GM21360 (cell line): ENCODE measurements around the gene DEAF1.

Experiments used
- ATAC-seq: cut with Tn5 transposase; IDR thresholded peaks from one replicate; pipeline ENCODE4 v1.9.1; 2021; ENCODE audit warnings: mild to moderate bottlenecking, moderate library complexity; ENCODE audit not compliant: unreplicated experiment

Gene DEAF1

DNA sequence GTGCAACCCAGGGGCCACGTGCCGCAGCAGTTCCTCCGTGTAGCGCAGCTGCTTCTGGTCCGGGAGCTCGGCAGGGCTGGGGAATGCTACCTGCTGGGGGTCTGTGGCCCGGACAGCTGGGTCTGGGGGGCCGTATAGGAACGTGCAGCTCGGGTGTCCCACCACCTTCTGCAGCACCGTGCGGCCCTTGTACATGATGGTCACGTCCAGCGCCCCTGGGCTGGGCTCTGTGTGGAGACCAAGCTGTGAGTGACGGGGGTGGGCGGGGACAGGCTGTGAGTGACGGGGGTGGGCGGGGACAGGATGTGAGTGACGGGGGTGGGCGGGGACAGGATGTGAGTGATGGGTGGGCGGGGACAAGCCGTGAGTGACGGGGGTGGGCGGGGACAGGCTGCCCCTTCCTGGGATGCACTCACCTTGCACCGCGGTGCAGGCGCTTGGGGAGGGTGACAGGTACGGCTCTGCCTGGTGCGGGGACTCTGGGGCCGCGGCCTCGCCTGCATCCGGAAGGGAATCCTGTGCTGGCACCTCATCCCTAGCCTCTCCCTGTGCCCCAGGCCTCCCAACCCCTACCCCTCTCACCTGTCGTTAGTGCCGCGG, 81.6 kb downstream of the DEAF1 start:
- no peak for ATAC-seq

DNA sequence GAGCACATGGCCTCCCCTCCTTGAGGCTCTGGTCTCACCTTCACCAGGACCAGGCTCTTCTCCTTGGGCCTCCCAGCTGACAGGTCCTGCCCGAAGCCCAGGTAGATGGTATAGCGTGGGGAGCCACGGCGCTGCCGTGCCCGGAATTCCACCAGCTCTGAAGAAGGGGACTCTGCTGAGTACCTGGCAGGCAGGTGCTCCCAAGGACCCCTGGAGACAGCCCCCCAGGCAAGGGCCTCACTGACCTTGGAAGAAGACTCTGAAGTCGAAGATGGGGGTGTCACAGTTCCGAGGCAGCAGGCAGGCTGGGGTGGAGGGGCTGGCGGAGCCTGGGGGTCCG, 82.1 kb downstream of the DEAF1 start:
- ATAC-seq = no peak

DNA sequence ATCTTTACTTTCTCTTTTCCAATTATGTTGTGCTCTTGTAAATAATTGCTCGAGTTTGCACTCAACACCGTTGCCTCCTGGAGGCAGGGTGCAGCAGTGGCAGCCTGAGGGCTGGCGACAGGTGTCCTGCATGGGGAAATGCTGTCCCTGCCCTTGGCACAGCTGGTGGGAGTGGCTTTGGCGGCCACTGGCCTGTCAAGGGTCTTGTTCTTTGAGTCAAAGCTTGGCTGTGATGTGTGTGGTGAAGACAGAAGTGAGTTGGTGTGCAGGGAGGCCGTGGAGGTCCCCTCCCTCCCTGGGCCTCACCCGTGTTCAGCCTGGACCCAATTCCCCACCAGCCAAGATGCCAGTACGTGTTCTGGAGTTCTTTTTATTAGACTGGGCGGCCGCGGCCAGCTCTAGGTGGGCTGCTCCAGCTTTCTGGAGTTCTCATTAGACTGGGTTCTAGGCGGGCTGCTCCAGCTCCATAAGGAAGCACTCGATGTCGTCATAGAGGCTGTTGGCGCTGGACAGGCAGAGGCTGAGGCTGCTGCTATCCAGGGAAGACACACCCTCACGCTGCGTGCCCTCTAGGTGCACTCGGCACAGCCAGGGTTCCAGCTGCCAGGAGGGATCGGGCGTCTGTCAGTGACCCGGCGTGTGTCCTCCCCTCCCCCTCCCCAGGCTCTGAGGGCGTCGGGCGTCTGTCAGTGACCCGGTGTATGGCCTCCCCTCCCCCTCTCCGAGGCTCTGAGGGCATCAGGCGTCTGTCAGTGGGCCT, 82.6 kb downstream of the DEAF1 start:
- no peak for ATAC-seq

DNA sequence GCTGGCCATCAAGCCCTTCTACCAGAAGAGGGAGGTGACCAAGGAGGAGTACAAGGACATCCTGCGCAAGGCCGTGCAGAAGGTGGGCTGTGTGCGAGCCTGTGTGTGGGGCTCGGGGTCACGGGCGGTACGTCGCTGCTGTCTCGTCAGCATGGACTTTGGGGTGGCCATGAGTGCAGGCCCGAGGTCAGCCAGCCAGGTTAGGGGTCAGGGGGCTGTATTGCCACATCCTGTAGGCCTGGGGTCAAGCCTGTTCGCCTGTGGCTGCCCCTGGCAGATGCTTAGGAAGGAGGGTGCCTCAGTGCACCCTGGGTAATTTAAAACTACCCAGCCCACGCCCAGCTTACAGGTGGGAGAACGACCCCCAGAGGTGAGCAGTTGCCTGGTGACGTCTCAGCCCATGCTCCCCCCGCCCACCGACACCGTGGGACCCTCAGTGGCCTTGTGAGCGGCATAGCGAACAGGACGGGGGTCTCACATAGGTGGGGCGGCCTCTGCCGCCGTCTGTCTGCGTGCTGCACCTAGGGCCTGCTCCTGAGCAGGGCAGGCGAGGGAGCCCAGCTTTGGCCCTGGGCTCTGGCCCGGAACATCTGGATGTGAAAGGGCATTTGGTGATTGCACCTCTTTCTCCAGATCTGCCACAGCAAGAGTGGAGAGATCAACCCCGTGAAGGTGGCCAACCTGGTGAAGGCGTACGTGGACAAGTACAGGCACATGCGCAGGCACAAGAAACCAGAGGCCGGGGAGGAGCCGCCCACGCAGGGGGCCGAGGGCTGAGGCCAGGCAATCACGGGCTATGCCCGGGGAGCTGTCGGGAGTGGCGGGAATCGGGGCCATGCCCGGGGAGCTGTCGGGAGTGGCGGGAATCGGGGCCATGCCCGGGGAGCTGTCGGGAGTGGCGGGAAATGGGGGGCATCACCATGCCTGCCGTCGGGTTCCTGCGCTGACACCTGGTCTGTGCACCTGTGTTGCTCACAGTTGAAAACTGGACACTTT, 83.7 kb downstream of the DEAF1 start:
- no peak for ATAC-seq

DNA sequence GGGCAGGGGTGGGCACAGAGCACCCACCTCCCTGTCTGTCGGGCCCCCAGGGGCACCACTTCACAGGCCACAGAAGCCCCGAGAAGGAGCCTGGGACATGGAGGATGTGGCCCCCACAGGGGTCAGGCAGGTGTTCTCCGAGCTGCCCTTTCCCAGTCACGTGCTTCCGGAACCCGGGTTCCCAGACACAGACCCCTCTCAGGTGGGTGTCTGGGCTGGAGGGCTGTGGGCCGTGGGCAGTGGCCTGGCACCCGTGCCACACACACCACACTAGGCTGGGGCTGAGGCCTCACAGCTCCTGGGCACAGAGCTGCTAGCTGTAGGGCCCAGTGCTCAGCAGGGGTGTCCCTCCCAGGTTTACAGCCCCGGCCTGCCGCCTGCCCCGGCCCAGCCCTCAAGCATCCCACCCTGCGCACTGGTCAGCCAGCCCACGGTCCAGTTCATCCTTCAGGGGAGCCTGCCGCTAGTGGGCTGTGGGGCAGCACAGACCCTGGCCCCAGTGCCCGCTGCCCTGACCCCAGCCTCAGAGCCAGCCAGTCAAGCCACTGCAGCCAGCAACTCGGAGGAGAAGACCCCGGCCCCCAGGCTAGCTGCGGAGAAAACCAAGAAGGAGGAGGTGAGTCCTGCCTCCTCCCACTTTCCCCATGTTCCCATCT, 84.7 kb downstream of the DEAF1 start:
- ATAC-seq = no peak

DNA sequence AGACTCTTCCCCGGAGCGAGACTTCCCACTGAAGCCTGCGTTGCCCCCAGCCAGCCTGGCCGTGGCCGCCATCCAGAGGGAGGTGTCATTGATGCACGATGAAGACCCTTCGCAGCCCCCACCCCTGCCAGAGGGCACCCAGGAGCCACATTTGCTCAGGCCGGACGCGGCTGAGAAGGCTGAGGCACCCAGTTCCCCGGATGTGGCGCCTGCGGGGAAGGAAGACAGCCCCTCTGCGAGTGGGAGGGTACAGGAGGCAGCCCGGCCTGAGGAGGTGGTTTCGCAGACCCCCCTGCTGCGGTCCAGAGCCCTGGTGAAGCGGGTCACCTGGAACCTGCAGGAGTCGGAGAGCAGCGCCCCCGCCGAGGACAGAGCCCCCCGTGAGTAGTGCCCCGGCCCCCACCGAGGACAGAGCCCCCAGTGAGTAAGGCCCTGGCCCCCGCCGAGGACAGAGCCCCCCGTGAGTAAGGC, 85.6 kb downstream of the DEAF1 start:
- ATAC-seq = no peak

DNA sequence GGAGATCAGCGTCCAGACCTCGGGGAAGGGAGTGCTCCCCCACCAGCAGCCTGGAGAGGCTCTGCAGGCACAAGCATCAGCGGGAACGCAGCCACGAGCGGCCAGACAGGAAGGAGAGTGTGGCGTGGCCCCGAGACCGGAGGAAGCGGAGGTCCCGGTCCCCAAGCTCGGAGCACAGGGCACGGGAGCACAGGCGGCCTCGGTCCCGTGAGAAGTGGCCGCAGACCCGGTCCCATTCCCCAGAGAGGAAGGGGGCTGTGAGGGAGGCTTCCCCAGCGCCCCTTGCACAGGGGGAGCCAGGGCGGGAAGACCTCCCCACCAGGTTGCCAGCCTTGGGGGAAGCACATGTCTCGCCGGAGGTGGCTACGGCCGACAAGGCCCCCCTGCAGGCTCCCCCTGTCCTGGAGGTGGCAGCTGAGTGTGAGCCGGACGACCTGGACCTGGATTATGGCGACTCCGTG, 86.2 kb downstream of the DEAF1 start:
- no peak for ATAC-seq

DNA sequence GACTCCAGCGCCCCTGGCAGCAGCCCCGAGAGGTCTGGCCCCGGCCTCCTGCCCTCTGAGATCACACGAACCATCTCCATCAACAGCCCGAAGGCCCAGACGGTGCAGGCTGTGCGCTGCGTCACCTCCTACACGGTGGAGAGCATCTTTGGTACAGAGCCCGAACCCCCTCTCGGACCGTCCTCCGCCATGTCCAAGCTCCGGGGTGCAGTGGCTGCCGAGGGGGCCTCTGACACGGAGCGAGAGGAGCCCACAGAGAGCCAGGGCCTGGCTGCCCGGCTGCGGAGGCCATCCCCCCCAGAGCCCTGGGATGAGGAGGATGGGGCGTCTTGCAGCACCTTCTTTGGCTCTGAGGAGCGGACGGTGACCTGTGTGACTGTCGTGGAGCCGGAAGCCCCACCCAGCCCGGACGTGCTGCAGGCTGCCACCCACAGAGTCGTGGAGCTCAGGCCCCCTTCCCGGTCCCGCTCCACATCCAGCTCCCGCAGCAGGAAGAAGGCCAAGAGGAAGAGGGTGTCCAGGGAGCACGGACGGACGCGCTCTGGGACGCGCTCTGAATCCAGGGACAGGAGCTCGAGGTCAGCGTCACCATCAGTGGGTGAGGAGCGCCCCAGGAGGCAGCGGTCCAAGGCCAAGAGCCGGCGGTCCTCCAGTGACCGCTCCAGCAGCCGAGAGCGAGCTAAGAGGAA, 86.9 kb downstream of the DEAF1 start:
- ATAC-seq = no peak

DNA sequence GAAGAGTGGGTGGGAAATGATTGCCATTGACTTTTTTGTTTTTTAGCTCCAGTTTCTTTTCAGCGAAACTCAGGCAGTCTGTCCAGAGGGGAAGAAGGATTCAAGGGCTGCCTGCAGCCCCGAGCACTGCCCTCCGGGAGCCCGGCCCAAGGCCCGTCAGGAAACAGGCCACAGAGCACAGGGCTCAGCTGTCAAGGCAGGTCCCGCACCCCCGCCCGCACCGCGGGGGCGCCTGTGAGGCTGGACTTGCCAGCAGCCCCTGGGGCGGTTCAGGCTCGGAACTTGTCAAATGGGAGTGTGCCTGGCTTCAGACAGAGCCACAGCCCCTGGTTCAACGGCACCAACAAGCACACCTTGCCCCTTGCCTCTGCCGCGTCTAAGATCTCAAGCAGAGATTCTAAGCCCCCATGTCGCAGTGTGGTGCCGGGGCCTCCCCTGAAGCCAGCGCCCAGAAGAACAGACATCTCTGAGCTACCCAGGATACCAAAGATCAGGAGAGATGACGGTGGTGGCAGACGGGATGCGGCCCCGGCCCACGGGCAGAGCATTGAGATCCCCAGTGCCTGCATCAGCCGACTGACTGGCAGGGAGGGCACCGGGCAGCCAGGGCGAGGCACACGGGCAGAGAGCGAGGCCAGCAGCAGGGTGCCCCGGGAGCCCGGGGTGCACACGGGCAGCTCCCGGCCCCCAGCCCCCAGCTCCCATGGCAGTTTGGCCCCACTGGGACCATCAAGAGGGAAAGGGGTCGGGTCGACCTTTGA, 87.8 kb downstream of the DEAF1 start:
- ATAC-seq = no peak

DNA sequence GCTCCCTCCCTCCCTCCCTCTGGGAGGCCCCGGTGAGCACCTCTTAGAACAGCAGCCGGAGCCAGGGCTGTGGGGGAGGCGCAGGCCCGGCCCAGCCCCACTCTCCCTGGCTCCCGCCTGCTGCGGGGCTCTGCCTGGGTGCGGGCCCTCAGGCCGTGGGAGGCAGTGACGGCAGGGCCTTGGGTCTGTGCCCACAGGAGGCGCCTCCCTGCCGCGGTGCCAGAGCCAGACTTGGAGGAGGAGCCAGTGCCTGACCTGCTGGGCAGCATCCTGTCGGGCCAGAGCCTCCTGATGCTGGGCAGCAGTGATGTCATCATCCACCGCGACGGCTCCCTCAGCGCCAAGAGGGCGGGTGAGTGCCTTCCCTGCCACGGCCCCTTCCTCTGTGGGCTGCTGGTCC, 88.8 kb downstream of the DEAF1 start:
- ATAC-seq = no peak

DNA sequence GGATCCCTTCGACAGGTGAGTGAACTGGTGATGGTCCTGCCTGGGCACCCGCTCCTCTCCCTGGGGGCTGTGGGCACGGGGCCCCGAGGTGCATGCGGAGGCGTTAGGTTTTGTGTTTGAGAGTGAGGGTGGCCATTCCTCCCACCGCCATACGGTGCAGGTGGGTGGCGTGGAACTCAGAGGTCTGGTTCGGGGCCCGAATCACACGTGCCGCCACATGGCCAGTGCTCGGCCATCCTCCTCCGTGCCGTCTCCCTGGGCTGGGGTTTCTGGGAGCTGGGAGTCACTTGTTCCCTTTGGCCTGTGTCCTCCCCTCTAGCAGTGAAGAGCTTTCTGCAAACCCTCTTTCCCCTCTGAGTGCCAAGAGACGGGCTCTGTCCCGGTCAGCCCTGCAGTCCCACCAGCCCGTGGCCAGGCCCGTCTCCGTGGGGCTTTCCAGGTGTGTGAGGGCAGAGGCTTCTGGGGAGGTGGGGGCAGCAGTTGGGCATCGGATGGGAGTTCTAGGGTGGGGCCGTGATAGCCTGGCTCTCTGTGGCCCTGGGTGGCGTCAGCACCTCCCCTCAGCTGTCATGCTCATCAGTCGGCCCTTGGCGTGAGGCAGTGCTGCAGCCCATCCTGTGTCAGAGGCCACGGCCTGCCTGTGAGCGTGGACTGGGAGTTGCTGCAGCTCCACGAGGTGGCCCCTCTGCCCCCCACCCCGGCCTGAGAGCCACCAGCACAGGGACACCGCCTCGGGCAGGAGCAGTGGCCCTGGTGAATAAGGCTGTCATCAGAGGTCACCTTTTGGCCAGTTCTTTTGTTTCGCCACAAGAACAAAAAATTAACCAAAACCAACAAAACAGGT, 89.5 kb downstream of the DEAF1 start:
- ATAC-seq = no peak

DNA sequence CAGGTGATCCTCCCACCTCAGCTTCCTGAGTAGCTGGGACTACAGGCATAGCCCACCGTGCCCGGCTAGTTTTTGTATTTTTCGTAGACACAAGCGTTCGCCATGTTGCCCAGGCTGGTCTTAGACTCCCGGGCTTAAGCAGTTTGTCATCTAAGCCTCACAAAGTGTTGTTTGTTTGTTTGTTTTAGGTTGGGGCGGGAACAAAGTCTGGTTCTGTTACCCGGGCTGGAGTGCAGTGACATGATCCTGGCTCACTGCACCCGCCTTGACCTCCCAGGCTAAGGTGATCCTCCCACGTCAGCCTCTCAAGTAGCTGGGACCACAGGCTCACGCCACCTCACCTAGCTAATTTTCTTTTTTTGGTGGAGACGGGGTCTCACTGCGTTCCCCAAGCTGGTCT, 91.9 kb downstream of the DEAF1 start:
- ATAC-seq = no peak

DNA sequence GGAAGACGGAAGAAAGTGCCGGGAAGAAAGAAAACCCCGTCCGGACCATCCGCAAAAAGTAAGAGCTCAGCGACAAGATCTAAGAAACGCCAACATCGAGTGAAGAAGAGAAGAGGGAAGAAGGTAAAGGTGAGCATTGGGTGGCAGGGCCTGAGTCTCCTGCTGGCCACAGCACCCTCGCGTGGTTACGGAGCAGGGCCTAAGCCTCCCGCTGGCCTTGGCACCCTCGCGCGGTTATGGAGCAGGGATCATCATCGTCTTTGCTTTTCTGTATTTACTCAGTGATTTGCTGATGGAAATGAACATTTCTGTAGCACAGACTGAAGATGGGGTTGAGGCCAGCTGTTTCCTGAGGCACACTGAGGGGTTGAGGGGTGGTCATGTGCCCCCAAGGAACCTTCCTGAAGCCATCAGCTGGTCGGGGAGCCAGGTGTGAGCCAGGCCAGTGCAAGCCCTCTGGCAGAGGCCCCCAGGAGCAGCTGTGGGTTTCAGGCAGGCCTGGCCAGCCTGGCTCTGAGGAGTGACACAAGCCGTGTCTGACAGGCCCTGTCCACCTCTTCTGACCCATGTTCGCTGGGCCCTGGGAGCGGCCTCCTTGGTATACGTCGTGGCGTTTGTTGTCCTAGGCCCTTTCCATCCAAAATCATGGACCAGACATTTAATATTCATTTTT, 93.3 kb downstream of the DEAF1 start:
- ATAC-seq = no peak

DNA sequence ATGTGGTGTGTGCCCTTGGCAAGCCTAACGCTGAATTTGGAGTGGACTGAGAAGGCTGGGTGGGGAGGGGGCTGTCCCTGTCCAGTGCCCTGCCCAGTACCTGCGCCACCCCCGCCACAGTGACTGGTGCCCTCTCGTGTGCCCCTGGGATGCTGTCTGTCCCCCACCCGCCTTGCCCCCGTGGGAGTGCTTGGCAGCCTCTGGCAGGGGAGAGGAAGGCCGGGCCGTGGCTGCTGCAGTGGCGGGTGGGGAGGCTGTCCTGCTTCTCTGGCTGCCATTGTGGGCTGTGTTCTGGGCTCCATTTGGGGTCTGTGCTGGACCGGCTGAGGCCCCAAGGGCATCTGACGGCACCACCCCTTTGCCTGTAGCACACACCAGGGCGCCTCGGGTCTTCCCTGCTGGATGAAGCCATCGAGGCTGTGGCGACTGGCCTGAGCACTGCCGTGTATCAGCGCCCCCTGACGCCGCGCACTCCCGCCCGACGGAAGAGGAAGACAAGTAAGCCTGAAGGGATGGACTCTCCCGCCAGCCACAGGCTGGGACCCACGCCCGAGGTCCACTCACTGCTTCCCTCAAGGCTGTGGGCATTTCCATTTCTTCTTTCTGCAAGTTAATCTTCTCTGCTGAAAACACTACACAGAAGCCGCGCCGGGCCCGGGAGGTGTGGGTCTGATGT, 96.9 kb downstream of the DEAF1 start:
- no peak for ATAC-seq

DNA sequence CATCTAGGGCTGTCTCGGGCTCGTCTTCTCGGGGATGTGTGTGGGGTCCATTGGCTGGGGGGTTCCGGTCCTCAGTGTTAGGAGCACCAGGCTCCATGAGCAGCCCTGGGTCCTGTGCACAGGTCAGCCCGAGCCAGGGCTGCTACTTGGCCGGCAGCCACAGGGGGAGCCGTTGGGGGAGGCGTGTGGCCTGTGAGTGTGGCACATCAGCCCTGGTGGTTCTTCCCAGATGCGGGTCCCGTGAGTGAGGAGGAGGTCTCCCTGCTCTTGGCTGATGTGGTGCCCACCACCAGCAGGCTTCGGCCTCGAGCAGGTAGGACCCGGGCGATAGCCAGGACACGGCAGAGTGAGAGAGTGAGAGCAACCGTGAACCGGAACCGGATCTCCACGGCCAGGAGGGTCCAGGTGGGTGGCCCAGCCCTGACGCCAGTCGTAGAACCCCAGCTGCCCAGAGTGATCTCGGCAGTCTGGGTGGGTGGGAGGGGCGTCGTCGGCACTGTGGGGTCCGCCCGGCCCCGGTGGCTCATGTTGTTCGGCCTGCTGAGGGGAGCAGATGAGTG, 97.8 kb downstream of the DEAF1 start:
- no peak for ATAC-seq

DNA sequence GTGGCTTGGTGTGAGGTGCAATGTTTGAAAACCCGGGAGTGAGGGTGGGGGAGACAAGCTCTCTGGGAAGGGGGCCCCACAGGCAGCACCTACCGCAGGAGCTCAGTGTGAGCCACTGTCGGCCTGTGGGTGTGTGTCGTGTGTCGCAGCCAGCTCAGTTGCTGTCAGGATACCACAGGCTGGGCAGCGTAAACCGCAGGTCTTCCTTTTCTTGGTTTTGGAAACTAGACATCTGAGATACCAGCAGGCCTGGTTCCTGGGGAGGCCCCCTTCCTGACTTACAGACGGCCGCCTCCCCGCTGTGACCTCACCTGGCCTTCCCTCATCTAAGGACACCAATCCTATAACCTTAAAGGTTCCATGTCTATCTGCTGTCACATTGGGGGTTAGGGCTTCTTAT, 98.6 kb downstream of the DEAF1 start:
- ATAC-seq = no peak

DNA sequence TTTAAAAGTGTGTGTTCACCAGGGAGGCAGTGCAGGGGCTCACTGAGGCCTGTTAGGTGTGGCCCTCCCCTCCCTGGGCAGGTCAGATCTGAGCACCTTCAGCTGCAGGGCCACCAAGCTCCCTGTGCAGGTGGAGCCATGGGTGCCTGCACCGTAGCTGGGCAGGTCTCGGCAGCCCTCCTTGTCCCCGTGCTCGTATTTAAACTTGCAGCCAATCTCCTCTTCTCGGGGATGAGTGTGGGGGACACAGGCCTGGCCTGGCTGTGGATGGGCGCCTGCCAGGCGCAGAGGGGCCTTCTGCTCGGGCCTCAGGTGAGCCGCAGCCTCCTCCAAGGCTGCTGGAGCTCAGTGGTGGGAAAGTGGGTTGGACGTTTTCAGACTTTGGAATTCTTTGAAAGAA, 99.6 kb downstream of the DEAF1 start:
- no peak for ATAC-seq
